CD4-positive, CD25-positive, alpha-beta regulatory T cell (primary cell): ENCODE data around the gene ACTL10. TPM values are rescaled to one million over a fixed set of nuclear protein-coding genes. Genes with fewer than 3 reads are reported as not detected.

Experiments used
- ATAC-seq, 2 donors: fragments of 150-1000 bp; cut with Tn5 transposase; one replicate each; pipeline ENCODE4 v1.10.0; 2021; ENCODE audit warnings: low read depth in 2 of 2, moderate number of reproducible peaks in 2 of 2, moderate library complexity in 1 of 2
- DNase-seq, 3 donors: peaks; one replicate each; pipeline versions ENCODE4 v3.0.0 to v3.0.0-alpha.2; 2012 to 2022; ENCODE audit warnings: mixed read lengths in 1 of 3
- H3K27ac ChIP-seq: one replicate; pipeline ENCODE4 v1.7.0; 2013; ENCODE audit warnings: mild to moderate bottlenecking, low read length; ENCODE audit not compliant: insufficient read depth, poor library complexity, severe bottlenecking
- H3K27me3 ChIP-seq: one replicate; pipeline ENCODE4 v1.7.0; 2013; ENCODE audit warnings: low read length; ENCODE audit not compliant: control insufficient read depth, insufficient read depth
- H3K36me3 ChIP-seq: one replicate; pipeline ENCODE4 v1.7.0; 2013; ENCODE audit warnings: mild to moderate bottlenecking, low read length, moderate library complexity; ENCODE audit not compliant: control insufficient read depth, insufficient read depth
- H3K4me1 ChIP-seq: 2 replicates; pipeline ENCODE4 v1.7.0; 2013; ENCODE audit warnings: mild to moderate bottlenecking, low read length; ENCODE audit not compliant: insufficient read depth, control insufficient read depth, poor library complexity, severe bottlenecking
- H3K4me3 ChIP-seq: one replicate; pipeline ENCODE4 v1.7.0; 2013; ENCODE audit warnings: low read depth, mild to moderate bottlenecking, low read length, moderate library complexity
- H3K9me3 ChIP-seq, 2 experiments: 1 replicate in 1 of 2; 2 replicates in 1 of 2; pipeline ENCODE4 v1.7.0; 2013; ENCODE audit warnings: low read length in 2 of 2, mild to moderate bottlenecking in 1 of 2, moderate library complexity in 1 of 2; ENCODE audit not compliant: control insufficient read depth in 2 of 2
- H3K27ac Mint-ChIP-seq, 3 donors: one replicate each; pipeline ENCODE4 v1.8.0; 2020 to 2022; ENCODE audit warnings: mild to moderate bottlenecking in 3 of 3, mixed read lengths in 3 of 3, moderate library complexity in 2 of 3
- H3K27me3 Mint-ChIP-seq: one replicate; pipeline ENCODE4 v1.8.0; 2022; ENCODE audit warnings: mild to moderate bottlenecking, mixed read lengths
- H3K36me3 Mint-ChIP-seq: one replicate; pipeline ENCODE4 v1.8.0; 2020; ENCODE audit warnings: mixed read lengths
- H3K4me1 Mint-ChIP-seq, 4 donors: one replicate each; pipeline ENCODE4 v1.8.0; 2020 to 2022; ENCODE audit warnings: mixed read lengths in 4 of 4, mild to moderate bottlenecking in 1 of 4
- H3K4me3 Mint-ChIP-seq, 4 donors: one replicate each; pipeline ENCODE4 v1.8.0; 2020 to 2022; ENCODE audit warnings: mild to moderate bottlenecking in 4 of 4, mixed read lengths in 4 of 4, moderate library complexity in 3 of 4
- H3K9me3 Mint-ChIP-seq, 7 donors: one replicate each; pipeline ENCODE4 v1.8.0; 2020 to 2022; ENCODE audit warnings: mixed read lengths in 7 of 7, mild to moderate bottlenecking in 3 of 7, moderate library complexity in 2 of 7
- polyA plus RNA-seq, 4 donors: library from polyadenylated mRNA; unstranded; fragments of 300-500 nt; fragmentation: Illumina TruSeq; gene quantifications; one replicate each; pipeline ENCODE4 v1.2.3, GENCODE V29; 2021
- total RNA-seq: library from RNA; stranded (reverse); gene quantifications from one replicate; pipeline ENCODE4 v1.2.3, GENCODE V29; 2022

Gene ACTL10
- total and polyA plus RNA-seq, 5 donors from 2014 or later, result 2.0 to 11.6 (median 8.4) TPM

GRCh38 chr20:33662172-33662571, 4.6 kb upstream of the ACTL10 start, which contains the start of gene C20orf144:
C20orf144 (plus strand) TSS chr20:33662327; CDS start chr20:33662346, 19 bp downstream.
- Mint-ChIP-seq H3K4me1 (peaks cover 11 to 39% (median 23%) of the 10 kb centered on the region in 4 donors), H3K9me3 (no peaks in the 10 kb centered on the region), H3K27me3 (no peaks in the 10 kb centered on the region), H3K4me3 (peak within 1 kb of the TSS; percentile 90 to 97 (median 94)), H3K36me3 (no peaks in the 10 kb centered on the region), H3K27ac (peak within 1 kb of the TSS; percentile 83 to 98 (median 89))
- no peaks in the 10 kb centered on the region for H3K9me3 ChIP-seq
- no peaks in the 10 kb centered on the region for H3K36me3 ChIP-seq
- peak within 1 kb of the TSS; percentile 87 for H3K27ac ChIP-seq
- H3K27me3 ChIP-seq, result no peaks in the 10 kb centered on the region
- ATAC-seq, result no peak
- H3K4me1 ChIP-seq, result peaks cover 43% of the 10 kb centered on the region
- DNase-seq, result no peak
- peak within 1 kb of the TSS; percentile 64 for H3K4me3 ChIP-seq

DNA sequence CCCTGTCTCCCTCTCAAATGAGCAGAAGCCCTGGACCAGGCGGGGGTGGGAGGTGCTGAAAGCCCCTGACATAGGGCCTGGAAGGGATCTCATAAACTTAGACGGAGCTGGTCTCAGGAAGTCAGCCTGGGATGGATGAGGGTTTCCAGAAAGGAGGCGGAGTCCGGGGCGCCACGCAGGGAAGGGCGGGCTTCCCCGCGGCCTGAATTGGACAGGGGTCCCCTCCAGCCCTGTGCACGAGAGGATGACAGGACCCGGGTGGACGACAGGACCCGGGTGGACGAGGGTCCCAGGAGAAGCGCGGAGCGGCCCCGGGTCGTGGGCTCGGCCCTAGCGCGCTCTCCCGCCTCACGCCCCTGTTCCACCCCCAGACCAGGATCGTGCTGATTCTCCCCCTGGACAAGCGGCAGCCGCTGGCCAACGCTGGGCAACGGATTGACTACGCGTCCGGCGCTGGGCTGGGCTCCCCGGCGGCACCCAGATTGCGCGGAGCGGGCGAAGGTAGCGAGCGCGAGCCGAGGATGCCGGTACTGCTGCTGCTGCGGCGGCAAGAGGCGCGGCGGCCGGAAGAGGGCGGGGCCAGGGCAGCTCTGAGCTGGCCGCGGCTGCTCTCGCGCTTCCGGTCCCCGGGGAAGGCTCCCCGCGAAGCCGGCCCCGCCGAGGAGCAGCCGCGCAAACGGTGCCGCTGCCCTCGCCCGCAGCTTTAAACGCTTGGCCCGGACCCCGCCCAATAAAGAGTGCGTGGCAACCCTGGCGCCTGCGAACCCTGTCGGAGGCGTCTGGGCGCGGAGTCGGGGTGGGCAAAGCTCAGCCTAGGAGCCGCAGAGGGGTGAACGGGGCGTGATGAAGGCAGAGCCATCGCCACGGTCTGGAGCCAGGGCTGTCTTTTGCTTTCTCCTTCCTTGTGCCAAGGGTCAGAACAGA, 3.3 kb upstream of the ACTL10 start:
- H3K9me3 ChIP-seq, result no peaks in the 10 kb centered on the region
- peak; percentile 73 for ATAC-seq
- no peaks in the 10 kb centered on the region for H3K36me3 Mint-ChIP-seq

GRCh38 chr20:33664085-33664761, 2.5 kb upstream of the ACTL10 start:
- peaks cover 56% of the 10 kb centered on the region for H3K4me1 ChIP-seq
- peak overlapping the region; percentile 95 to 98 (median 97) for H3K27ac Mint-ChIP-seq
- no peak for DNase-seq
- no peaks in the 10 kb centered on the region for H3K27me3 ChIP-seq
- H3K9me3 ChIP-seq, result no peaks in the 10 kb centered on the region
- H3K27me3 Mint-ChIP-seq, result no peaks in the 10 kb centered on the region
- ATAC-seq, result no peak
- H3K27ac ChIP-seq, result peak overlapping the region; percentile 87
- H3K4me1 Mint-ChIP-seq, result peaks cover 11 to 50% (median 23%) of the 10 kb centered on the region in 4 donors
- peak overlapping the region; percentile 61 for H3K4me3 ChIP-seq
- peak overlapping the region; percentile 61 to 97 (median 92) for H3K4me3 Mint-ChIP-seq
- no peaks in the 10 kb centered on the region for H3K36me3 ChIP-seq
- H3K9me3 Mint-ChIP-seq, result no peaks in the 10 kb centered on the region
- H3K36me3 Mint-ChIP-seq, result no peaks in the 10 kb centered on the region

More for the DNA sequence above, 3.3 kb upstream of the ACTL10 start:
- Mint-ChIP-seq H3K4me3 (peak overlapping the region; percentile 90 to 97 (median 94)), H3K4me1 (peaks cover 11 to 44% (median 23%) of the 10 kb centered on the region in 4 donors), H3K27ac (peak overlapping the region; percentile 95 to 98 (median 97)), H3K27me3 (no peaks in the 10 kb centered on the region), H3K9me3 (no peaks in the 10 kb centered on the region)
- Histone ChIP-seq H3K4me1 (peaks cover 56% of the 10 kb centered on the region), H3K36me3 (no peaks in the 10 kb centered on the region), H3K27ac (peak overlapping the region; percentile 87), H3K27me3 (no peaks in the 10 kb centered on the region), H3K4me3 (peak overlapping the region; percentile 64)
- DNase-seq, result peak; percentile 80 to 94 (median 84)

- Histone ChIP-seq H3K4me3 (no peak overlapping the region), H3K4me1 (peaks cover 56% of the 10 kb centered on the region), H3K27ac (peak overlapping the region; percentile 87), H3K36me3 (no peaks in the 10 kb centered on the region), H3K9me3 (no peaks in the 10 kb centered on the region), H3K27me3 (no peaks in the 10 kb centered on the region)
- Mint-ChIP-seq H3K27ac (peak overlapping the region; percentile 95 to 98 (median 97)), H3K4me1 (peaks cover 11 to 50% (median 23%) of the 10 kb centered on the region in 4 donors), H3K27me3 (no peaks in the 10 kb centered on the region), H3K9me3 (no peaks in the 10 kb centered on the region), H3K4me3 (peak overlapping the region; percentile 61 to 97 (median 92)), H3K36me3 (no peaks in the 10 kb centered on the region)
- ATAC-seq, result no peak
- DNase-seq, result no peak
Observed at GRCh38 chr20:33664762-33665144, 2.0 kb upstream of the ACTL10 start.

- Mint-ChIP-seq H3K36me3 (no peaks in the 10 kb centered on the region), H3K27ac (peak overlapping the region in 1 of 3 donors; percentile 65), H3K4me1 (peaks cover 11 to 49% (median 20%) of the 10 kb centered on the region in 4 donors), H3K4me3 (peak overlapping the region; percentile 82 to 97 (median 84)), H3K27me3 (no peaks in the 10 kb centered on the region), H3K9me3 (no peaks in the 10 kb centered on the region)
- H3K4me3 ChIP-seq, result peak overlapping the region; percentile 44
- H3K4me1 ChIP-seq, result peaks cover 53% of the 10 kb centered on the region
- no peaks in the 10 kb centered on the region for H3K36me3 ChIP-seq
- H3K27ac ChIP-seq, result peak overlapping the region; percentile 80
- ATAC-seq, result peak; percentile 3 to 5
- peak in 1 of 3 donors; percentile 52 for DNase-seq
- H3K9me3 ChIP-seq, result no peaks in the 10 kb centered on the region
- no peaks in the 10 kb centered on the region for H3K27me3 ChIP-seq
Observed at GRCh38 chr20:33667245-33667675, 517 bp downstream of the ACTL10 start.

GRCh38 chr20:33667676-33668465, 1.1 kb downstream of the ACTL10 start:
- ATAC-seq (peak; percentile 65 to 71), DNase-seq (peak; percentile 67 to 83 (median 79))
- H3K9me3 Mint-ChIP-seq, result no peaks in the 10 kb centered on the region
- peak overlapping the region; percentile 82 to 97 (median 84) for H3K4me3 Mint-ChIP-seq
- H3K4me1 Mint-ChIP-seq, result peaks cover 11 to 46% (median 18%) of the 10 kb centered on the region in 4 donors
- peaks cover 52% of the 10 kb centered on the region for H3K4me1 ChIP-seq
- H3K36me3 ChIP-seq, result no peaks in the 10 kb centered on the region
- H3K36me3 Mint-ChIP-seq, result no peaks in the 10 kb centered on the region
- no peaks in the 10 kb centered on the region for H3K9me3 ChIP-seq
- H3K27ac Mint-ChIP-seq, result peak overlapping the region in 1 of 3 donors; percentile 65
- no peaks in the 10 kb centered on the region for H3K27me3 ChIP-seq
- peak overlapping the region; percentile 80 for H3K27ac ChIP-seq
- peak overlapping the region; percentile 44 for H3K4me3 ChIP-seq
- H3K27me3 Mint-ChIP-seq, result no peaks in the 10 kb centered on the region
